GM06990 (cell line): ENCODE results near the gene SCAMP2.

Source experiments
- DNase-seq: peaks from one replicate; pipeline ENCODE4 v3.0.0-alpha.2; 2011; ENCODE audit not compliant: insufficient read length; ENCODE audit errors: extremely low read depth
- H3K27me3 ChIP-seq: replicated peaks from 2 replicates; pipeline ENCODE4 v1.6.0; 2011; ENCODE audit warnings: low read length; ENCODE audit not compliant: control insufficient read depth, insufficient read depth
- H3K36me3 ChIP-seq: 2 replicates; pipeline ENCODE4 v1.5.1; 2011; ENCODE audit warnings: low read length; ENCODE audit not compliant: control insufficient read depth, insufficient read depth
- H3K4me3 ChIP-seq: replicated peaks from 2 replicates; pipeline ENCODE4 v1.5.1; 2011; ENCODE audit warnings: low read depth, mild to moderate bottlenecking, control low read depth, low read length
- TF ChIP-seq, protein P1 (sequence below): IDR thresholded peaks from 2 replicates; pipeline ENCODE4 v1.5.1; 2011; ENCODE audit warnings: low read length, control low read depth, mild to moderate bottlenecking, inconsistent platforms; ENCODE audit not compliant: insufficient read depth, poor library complexity, severe bottlenecking

SCAMP2 gene

DNA sequence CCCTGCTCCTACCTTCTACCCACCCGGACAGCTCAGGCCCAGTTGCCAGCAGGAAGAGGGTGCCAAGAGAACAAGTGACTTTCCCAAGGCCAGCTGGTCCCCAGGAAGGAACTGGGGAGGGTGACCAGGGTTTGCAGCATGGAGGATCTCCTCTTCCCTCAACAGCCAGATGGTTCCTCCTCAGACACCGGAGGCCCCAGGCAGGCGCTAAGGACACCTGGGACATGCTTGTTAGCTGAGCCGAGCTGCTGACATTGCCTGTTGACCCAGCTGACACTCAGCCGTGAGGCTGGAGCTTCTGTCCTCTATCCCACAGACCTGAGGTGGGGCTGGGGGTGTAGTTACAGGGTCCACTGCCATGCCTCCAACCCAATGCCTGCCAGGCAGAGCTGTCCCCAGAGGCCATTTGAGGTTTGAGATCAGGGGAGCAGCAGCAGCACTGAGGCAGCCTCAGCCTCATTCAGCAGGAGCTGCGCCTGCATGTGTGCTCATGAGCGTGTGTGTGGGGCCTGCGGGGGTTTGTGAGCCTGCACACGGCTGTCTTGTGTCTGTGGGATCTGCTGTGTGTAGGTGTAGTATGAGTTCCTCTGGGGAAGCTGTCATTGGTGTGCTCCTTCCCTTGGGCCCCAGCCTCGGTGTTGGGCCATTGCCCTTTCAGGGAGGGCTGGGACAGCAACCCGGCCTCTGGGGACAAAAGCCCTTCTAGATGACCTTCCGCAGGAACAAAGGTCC is 39.6 kb downstream of the SCAMP2 start:
- TF ChIP-seq, protein P1, sequence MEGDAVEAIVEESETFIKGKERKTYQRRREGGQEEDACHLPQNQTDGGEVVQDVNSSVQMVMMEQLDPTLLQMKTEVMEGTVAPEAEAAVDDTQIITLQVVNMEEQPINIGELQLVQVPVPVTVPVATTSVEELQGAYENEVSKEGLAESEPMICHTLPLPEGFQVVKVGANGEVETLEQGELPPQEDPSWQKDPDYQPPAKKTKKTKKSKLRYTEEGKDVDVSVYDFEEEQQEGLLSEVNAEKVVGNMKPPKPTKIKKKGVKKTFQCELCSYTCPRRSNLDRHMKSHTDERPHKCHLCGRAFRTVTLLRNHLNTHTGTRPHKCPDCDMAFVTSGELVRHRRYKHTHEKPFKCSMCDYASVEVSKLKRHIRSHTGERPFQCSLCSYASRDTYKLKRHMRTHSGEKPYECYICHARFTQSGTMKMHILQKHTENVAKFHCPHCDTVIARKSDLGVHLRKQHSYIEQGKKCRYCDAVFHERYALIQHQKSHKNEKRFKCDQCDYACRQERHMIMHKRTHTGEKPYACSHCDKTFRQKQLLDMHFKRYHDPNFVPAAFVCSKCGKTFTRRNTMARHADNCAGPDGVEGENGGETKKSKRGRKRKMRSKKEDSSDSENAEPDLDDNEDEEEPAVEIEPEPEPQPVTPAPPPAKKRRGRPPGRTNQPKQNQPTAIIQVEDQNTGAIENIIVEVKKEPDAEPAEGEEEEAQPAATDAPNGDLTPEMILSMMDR = no peak
- H3K4me3 ChIP-seq = no peak overlapping the region
- peaks cover 10% of the 10 kb centered on the region for H3K36me3 ChIP-seq
- no peak for DNase-seq
- no peaks in the 10 kb centered on the region for H3K27me3 ChIP-seq

DNA sequence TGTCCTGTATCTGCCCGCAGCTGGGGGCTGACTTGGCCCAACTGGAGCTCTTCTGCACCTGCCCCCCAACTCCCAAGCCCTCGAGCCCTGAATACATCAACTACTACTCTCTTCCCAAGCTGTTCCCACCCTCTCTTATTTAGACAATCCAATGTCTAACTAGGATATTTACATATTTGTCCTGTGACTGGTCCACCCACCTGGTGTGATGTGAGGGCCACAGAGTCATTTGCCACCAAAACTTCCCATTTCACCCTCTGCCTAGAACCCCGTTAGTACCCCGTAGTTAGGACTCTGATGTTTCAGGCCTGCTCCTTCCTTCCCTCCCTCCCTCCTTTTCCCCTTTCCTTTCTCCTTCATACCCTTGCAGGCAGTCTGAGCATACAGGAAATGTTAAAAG is 40.3 kb downstream of the SCAMP2 start:
- TF ChIP-seq, protein P1 = no peak
- Histone ChIP-seq H3K36me3 (peaks cover 8% of the 10 kb centered on the region), H3K27me3 (no peaks in the 10 kb centered on the region), H3K4me3 (no peak overlapping the region)
- no peak for DNase-seq

DNA sequence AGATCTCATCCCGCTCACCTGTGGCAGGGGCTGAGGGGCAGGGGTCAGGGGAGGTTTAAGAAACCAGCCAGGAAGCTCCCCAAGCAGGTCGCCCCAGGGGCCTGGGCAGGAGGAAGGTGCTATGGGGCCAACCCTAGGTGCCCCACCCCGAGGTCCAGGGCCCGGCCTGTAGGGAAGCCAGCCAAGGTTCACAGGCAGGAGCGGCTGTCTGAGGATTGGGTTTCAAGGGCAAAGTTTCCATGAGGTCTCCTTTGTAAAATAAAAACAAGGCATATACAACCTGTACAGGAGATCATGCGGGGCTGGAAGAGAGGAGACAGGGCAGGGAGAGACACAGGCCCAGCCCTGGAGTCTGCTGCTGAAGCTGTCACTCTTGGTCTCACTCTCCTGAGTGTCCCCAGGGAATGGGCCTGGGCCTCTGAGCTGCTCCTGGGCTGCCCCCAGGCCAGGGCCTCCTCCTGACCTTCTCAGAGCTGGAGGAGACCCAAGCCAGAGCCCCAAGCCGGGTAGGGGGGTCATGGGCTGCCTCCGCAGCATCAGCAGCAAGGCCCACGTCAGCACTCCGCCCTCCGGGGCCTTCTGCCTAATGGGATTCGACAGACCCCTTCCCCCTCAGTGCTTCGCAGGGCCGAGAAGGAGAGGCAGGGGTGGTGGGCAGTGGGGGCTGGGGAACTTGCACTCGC is 41.2 kb downstream of the SCAMP2 start:
- no peak for DNase-seq
- Histone ChIP-seq H3K36me3 (peaks cover 8% of the 10 kb centered on the region), H3K27me3 (no peaks in the 10 kb centered on the region; the same call in none of the 2 replicates), H3K4me3 (no peak overlapping the region)
- TF ChIP-seq, protein P1 = no peak

DNA sequence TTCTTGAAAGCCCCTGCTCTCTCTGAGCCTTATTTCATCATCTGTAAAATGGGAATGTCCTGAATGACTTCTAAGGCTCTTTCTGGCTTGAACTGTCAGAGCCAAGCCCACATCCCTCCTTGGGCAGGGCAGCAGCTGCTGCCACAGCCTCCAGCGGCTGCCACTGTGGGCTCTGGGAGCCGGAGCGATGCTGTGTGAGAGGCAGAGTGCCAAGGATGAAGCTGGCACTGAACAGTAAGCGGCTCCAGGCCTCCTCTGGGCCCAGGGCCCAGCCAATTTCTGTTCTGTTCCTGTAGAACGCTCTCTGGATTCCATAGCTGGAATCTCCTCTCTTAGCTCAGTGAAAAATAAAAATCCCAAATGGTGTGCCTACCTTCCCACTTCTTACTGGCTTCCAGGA is 42.3 kb downstream of the SCAMP2 start:
- Histone ChIP-seq H3K36me3 (peaks cover 6% of the 10 kb centered on the region), H3K4me3 (no peak overlapping the region), H3K27me3 (no peaks in the 10 kb centered on the region; the same call in none of the 2 replicates)
- TF ChIP-seq, protein P1 = no peak
- no peak for DNase-seq

DNA sequence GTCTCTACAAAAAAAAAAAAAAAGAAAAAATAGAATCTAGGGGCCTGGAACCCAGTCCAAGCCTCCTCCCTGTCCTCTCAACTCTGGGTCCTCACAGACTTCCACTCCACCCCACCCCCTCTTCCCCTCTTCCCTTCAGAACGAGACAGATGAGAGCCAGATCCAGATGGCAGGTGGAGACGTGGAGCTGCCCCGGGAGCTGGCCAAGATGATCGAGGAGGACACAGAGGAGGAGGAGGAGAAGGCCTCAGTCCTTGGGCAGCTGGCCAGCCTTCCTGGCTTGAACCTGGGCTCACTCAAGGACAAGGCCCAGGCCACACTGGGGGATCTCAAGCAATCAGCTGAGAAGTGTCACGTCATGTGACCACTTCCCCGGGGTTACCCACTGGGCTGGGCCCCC is 43.2 kb downstream of the SCAMP2 start:
- no peaks in the 10 kb centered on the region for H3K36me3 ChIP-seq
- H3K4me3 ChIP-seq = no peak overlapping the region
- no peak for DNase-seq
- no peaks in the 10 kb centered on the region; the same call in none of the 2 replicates for H3K27me3 ChIP-seq
- TF ChIP-seq, protein P1 = no peak
